OCI-LY7 (cell line): ENCODE measurements around the gene ALDH1L2. TPM values are rescaled to one million over a fixed set of nuclear protein-coding genes. Genes with fewer than 3 reads are reported as not detected.

Experiments
- BruUV-seq: library from RNA; stranded (reverse); fragments of 400-500 nt; replicated peaks from 2 replicates; lab custom pipeline; 2021; lab: Mats Ljungman, UMichigan
- CTCF ChIA-PET: fragments of 300-600 bp; sonication (Branson Sonifier 250); formaldehyde crosslinking; loops from one replicate; lab custom pipeline; 2022; ENCODE audit warnings: antibody characterized with exemption; ENCODE audit not compliant: unreplicated experiment; lab: Charles Lee
- POLR2A ChIA-PET: fragments of 300-600 bp; sonication (Branson Sonifier 250); formaldehyde crosslinking; loops from one replicate; lab custom pipeline; 2022; ENCODE audit warnings: antibody characterized with exemption; lab: Charles Lee
- DNase-seq: peaks from one replicate; pipeline ENCODE4 v3.0.0-alpha.2; 2015; ENCODE audit warnings: low spot score
- H2AFZ ChIP-seq: fragments of 200-600 bp; sonication (generic), shearing (Covaris generic); 2 replicates; pipeline ENCODE4 v1.6.1; 2014; ENCODE audit warnings: mild to moderate bottlenecking, antibody characterized with exemption, low read length, moderate library complexity
- H3K27ac ChIP-seq: fragments of 200-600 bp; sonication (generic); 2 replicates; pipeline ENCODE4 v1.5.1; 2014; ENCODE audit warnings: mixed run types, low read depth, mild to moderate bottlenecking, moderate library complexity, low read length, inconsistent platforms; ENCODE audit not compliant: poor library complexity, severe bottlenecking
- H3K36me3 ChIP-seq: fragments of 200-600 bp; sonication (generic); 2 replicates; pipeline ENCODE4 v1.6.1; 2014; ENCODE audit warnings: mild to moderate bottlenecking, antibody characterized with exemption, low read length, moderate library complexity, mixed read lengths; ENCODE audit not compliant: insufficient read depth
- H3K4me1 ChIP-seq: fragments of 200-600 bp; sonication (generic); 2 replicates; pipeline ENCODE4 v1.5.1; 2014; ENCODE audit warnings: mild to moderate bottlenecking, low read length; ENCODE audit not compliant: insufficient read depth, poor library complexity, severe bottlenecking
- H3K4me2 ChIP-seq: fragments of 200-600 bp; sonication (generic); 2 replicates; pipeline ENCODE4 v1.6.1; 2014; ENCODE audit warnings: mild to moderate bottlenecking, low read length
- H3K4me3 ChIP-seq: fragments of 200-600 bp; sonication (generic); 2 replicates; pipeline ENCODE4 v1.5.1; 2014; ENCODE audit warnings: mild to moderate bottlenecking, low read depth, low read length; ENCODE audit not compliant: poor library complexity, severe bottlenecking
- H3K79me2 ChIP-seq: fragments of 200-600 bp; sonication (generic); 2 replicates; pipeline ENCODE4 v1.6.1; 2016; ENCODE audit warnings: low read depth, mild to moderate bottlenecking, low read length, moderate library complexity, mixed read lengths; ENCODE audit not compliant: insufficient read depth
- H3K9me2 ChIP-seq: fragments of 200-600 bp; sonication (generic); 2 replicates; pipeline ENCODE4 v1.6.1; 2016; ENCODE audit warnings: mild to moderate bottlenecking, low read length, mixed read lengths; ENCODE audit not compliant: insufficient read depth
- H3K9me3 ChIP-seq: fragments of 200-600 bp; sonication (generic); 2 replicates; pipeline ENCODE4 v1.6.1; 2014; ENCODE audit warnings: mild to moderate bottlenecking, mixed run types, low read length, mixed read lengths
- H4K20me1 ChIP-seq: fragments of 200-600 bp; sonication (generic); 2 replicates; pipeline ENCODE4 v1.6.1; 2014; ENCODE audit warnings: mild to moderate bottlenecking, antibody characterized with exemption, low read length, moderate library complexity, mixed read lengths; ENCODE audit not compliant: insufficient read depth
- EZH2phosphoT487 ChIP-seq: fragments of 200-600 bp; sonication (generic); IDR thresholded peaks from 2 replicates; pipeline ENCODE4 v1.6.1; 2018; ENCODE audit warnings: low read depth, borderline replicate concordance, mild to moderate bottlenecking, mixed run types, antibody characterized with exemption, low read length, moderate library complexity, mixed read lengths
- intact Hi-C: fragments of 100-400 bp; cut with micrococcal nuclease; formaldehyde crosslinking; loops from one replicate; pipeline ENCODE4 v1.10.0; 2022; ENCODE audit not compliant: unreplicated experiment
- total RNA-seq, 2 experiments: library from RNA; depleted of rRNA in 1 of 2; stranded (reverse); fragments of >200 nt in 1 of 2; shearing (Covaris generic) in 1 of 2; gene quantifications; 2 replicates each; pipeline ENCODE4 v1.2.3, GENCODE V29; 2014 to 2022
- TF ChIP-seq, protein P1 (sequence below): fragments of 200-600 bp; sonication (generic); conservative IDR thresholded peaks from 2 replicates; pipeline ENCODE4 v1.5.1; 2014; ENCODE audit warnings: mild to moderate bottlenecking, antibody characterized with exemption, low read length, moderate library complexity, mixed read lengths

The ALDH1L2 gene
- total RNA-seq, 2 experiments from 2014 or later: 0.25 TPM; not detected in 1

DNA sequence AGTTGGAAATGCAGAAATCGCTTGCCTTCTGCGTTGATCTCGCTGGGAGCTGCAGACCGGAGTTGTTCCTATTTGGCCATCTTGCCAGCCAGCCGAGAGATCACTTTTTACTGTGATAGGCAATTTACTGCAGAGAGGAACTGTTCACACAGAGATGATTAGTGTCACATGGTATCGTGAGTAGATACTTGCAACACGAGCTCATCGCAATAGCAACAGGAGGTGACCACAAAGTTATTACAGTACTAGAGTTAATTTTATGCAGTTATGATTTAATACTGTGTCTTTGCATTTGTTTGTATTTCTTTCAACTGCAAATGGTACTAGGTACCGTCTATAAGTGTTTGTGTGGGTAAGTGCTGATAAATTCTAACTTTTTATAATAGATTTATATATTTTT lies 70.4 kb downstream of the ALDH1L2 start:
- Histone ChIP-seq H3K27ac (no peak overlapping the region), H3K36me3 (peaks cover 70% of the 10 kb centered on the region), H3K9me3 (no peaks in the 10 kb centered on the region), H2AFZ (no peak overlapping the region), H3K4me3 (no peak overlapping the region), H3K4me1 (no peaks in the 10 kb centered on the region), H4K20me1 (no peaks in the 10 kb centered on the region), H3K79me2 (no peaks in the 10 kb centered on the region), H3K4me2 (no peak overlapping the region), H3K9me2 (no peaks in the 10 kb centered on the region)
- ChIA-PET CTCF (no interaction called here), POLR2A (interaction anchor here (0.7 to 1.2 kb wide), 2 partner anchors 12 to 51 kb away, joined by 4 to 7 read pairs; no protein-coding TSS in a partner anchor)
- no peak for DNase-seq
- intact Hi-C loops: no loop called here
- TF ChIP-seq EZH2phosphoT487: no peak
- TF ChIP-seq, protein P1, sequence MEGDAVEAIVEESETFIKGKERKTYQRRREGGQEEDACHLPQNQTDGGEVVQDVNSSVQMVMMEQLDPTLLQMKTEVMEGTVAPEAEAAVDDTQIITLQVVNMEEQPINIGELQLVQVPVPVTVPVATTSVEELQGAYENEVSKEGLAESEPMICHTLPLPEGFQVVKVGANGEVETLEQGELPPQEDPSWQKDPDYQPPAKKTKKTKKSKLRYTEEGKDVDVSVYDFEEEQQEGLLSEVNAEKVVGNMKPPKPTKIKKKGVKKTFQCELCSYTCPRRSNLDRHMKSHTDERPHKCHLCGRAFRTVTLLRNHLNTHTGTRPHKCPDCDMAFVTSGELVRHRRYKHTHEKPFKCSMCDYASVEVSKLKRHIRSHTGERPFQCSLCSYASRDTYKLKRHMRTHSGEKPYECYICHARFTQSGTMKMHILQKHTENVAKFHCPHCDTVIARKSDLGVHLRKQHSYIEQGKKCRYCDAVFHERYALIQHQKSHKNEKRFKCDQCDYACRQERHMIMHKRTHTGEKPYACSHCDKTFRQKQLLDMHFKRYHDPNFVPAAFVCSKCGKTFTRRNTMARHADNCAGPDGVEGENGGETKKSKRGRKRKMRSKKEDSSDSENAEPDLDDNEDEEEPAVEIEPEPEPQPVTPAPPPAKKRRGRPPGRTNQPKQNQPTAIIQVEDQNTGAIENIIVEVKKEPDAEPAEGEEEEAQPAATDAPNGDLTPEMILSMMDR: no peak
- no TSS peak for BruUV-seq

- TF ChIP-seq, protein P1: no peak
- TF ChIP-seq EZH2phosphoT487: no peak
- Histone ChIP-seq H3K9me2 (no peaks in the 10 kb centered on the region), H3K4me3 (no peak overlapping the region), H4K20me1 (no peaks in the 10 kb centered on the region), H3K36me3 (peaks cover 98% of the 10 kb centered on the region), H2AFZ (no peak overlapping the region), H3K4me1 (no peaks in the 10 kb centered on the region), H3K4me2 (no peak overlapping the region), H3K27ac (no peak overlapping the region), H3K9me3 (peaks cover 37% of the 10 kb centered on the region), H3K79me2 (no peaks in the 10 kb centered on the region)
- POLR2A ChIA-PET: interaction anchor here (0.5 to 2.2 kb wide), 3 partner anchors 10 to 64 kb away, joined by 3 to 7 read pairs (median 4); no protein-coding TSS in a partner anchor
- DNase-seq: no peak
- CTCF ChIA-PET: no interaction called here
- no TSS peak for BruUV-seq
- intact Hi-C loops: no loop called here
Observed at GRCh38 chr12:105001476-105001875, 82.8 kb downstream of the ALDH1L2 start.

DNA sequence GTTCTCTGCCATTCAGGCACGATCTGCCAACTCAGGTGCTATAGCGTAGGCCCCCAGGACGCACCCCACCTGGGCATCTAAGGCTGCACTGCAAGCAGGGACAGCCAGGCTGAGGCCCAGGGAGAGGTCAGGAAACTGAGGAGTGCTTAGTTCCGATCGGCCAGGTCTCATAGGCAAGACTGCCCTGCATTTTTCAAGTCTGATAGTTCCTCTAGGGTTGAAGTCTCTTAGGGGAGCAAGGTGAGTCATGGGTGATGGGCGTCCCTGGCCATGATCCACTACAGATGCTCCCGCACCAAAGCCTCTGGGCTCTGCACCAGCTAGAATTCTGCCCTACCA lies 84.9 kb downstream of the ALDH1L2 start:
- intact Hi-C loops: no loop called here
- peaks cover 98% of the 10 kb centered on the region for H3K36me3 ChIP-seq
- H3K4me2 ChIP-seq: no peak overlapping the region
- H4K20me1 ChIP-seq: no peaks in the 10 kb centered on the region
- no peaks in the 10 kb centered on the region for H3K9me2 ChIP-seq
- ChIA-PET CTCF (no interaction called here), POLR2A (no interaction called here)
- no peaks in the 10 kb centered on the region for H3K4me1 ChIP-seq
- TF ChIP-seq EZH2phosphoT487: no peak
- TF ChIP-seq, protein P1: no peak
- no TSS peak for BruUV-seq
- peaks cover 33% of the 10 kb centered on the region for H3K9me3 ChIP-seq
- no peaks in the 10 kb centered on the region for H3K79me2 ChIP-seq
- DNase-seq: no peak
- H2AFZ ChIP-seq: no peak overlapping the region
- no peak overlapping the region for H3K4me3 ChIP-seq
- H3K27ac ChIP-seq: no peak overlapping the region
